NCI-H1417 (cell line): ENCODE data around the gene BCL2L1.

Source experiments
- DNase-seq, 3 experiments: peaks; one replicate each; lab custom pipeline; 2025; lab: John Stamatoyannopoulos, UW

Gene BCL2L1

GRCh38 chr20:31693987-31694661 is 28.5 kb downstream of the BCL2L1 start:
- DNase-seq, result peak; percentile 17 to 84 (median 74)

GRCh38 chr20:31693402-31693801 is 29.3 kb downstream of the BCL2L1 start:
- DNase-seq, result no peak

GRCh38 chr20:31691646-31692275 is 30.9 kb downstream of the BCL2L1 start:
- DNase-seq, result no peak

GRCh38 chr20:31690124-31690666 is 32.5 kb downstream of the BCL2L1 start:
- DNase-seq, result no peak

GRCh38 chr20:31689141-31689540 is 33.5 kb downstream of the BCL2L1 start:
- DNase-seq, result no peak

DNA sequence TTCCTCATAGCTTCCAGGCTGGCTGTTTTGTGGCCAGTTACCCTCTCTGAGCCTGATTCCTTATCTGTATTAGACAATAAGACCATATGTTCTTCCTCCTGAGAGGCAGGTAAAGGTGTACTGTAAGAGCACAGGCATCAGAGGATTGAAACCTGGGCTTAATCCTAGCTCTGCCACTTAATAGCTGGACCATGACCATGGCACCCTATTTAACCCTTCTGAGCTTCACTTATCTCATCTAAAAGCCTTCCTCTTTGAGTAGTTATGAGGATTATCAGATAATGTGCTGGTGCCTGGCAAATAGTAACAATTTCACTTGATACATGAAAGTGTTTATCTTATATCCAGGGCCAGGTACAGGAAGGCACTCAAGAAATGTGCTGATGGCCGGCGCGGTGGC is 34.9 kb downstream of the BCL2L1 start:
- DNase-seq, result no peak

GRCh38 chr20:31685853-31686643 is 36.6 kb downstream of the BCL2L1 start:
- DNase-seq, result no peak

DNA sequence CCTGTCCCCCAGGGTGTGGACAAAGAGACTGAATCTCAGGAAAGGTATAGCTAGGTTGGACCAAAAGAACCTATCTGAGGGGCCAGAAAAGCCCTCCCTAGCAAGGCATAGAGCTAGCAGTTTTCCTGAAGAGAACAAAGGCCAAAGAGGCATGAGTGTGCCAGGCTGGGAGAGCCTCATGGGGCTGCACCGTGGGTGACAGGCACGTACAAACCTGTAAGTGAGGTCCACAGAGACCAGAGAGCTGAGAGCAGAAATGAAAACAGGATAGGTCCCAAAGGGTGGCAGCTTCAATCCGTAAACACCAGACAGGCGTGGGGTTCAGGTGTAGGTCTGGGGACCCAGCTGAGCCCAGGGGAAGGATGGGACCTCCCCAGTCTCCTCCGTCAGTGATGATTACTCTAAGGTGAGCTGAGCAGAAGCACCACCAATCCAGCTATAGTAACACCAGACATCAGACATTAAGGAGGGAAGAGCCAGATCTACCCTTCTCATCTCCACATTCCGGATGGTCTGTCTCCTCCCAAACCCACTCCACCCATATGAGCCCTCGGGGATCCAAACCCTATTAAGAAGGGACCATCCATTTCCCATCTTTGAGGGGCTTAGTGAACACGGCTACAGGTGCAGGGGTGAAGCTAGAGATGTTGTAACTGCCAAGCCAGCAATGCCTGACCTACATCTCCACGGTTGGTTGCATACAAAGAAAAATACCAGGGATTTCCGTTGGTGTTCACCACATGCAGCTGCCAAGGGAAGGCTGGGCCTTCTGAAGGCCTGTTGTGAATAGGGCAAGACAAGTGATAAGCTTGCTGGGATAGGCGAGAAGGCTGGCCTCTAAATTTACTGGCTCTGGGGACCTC is 38.3 kb downstream of the BCL2L1 start:
- DNase-seq, result peak in 1 of 3 experiments; percentile 62

GRCh38 chr20:31682927-31683326 is 39.7 kb downstream of the BCL2L1 start:
- DNase-seq, result no peak

GRCh38 chr20:31682352-31682751 is 40.3 kb downstream of the BCL2L1 start:
- no peak for DNase-seq

GRCh38 chr20:31681769-31682168 is 40.9 kb downstream of the BCL2L1 start:
- DNase-seq, result no peak

GRCh38 chr20:31681128-31681727 is 41.4 kb downstream of the BCL2L1 start:
- no peak for DNase-seq

- DNase-seq, result no peak
These were observed 42.2 kb downstream of the BCL2L1 start for GRCh38 chr20:31680286-31681127.

- DNase-seq, result peak in 1 of 3 experiments; percentile 21
These were observed 43.0 kb downstream of the BCL2L1 start for GRCh38 chr20:31679357-31680285.

GRCh38 chr20:31678389-31679356 is 44.0 kb downstream of the BCL2L1 start:
- DNase-seq, result no peak

- no peak for DNase-seq
These were observed 45.0 kb downstream of the BCL2L1 start for GRCh38 chr20:31677553-31678260.

GRCh38 chr20:31676609-31676989 is 46.1 kb downstream of the BCL2L1 start:
- DNase-seq, result no peak
